A673 (cell line): ENCODE data around the gene INMT. TPM values are rescaled to one million over a fixed set of nuclear protein-coding genes. Genes with fewer than 3 reads are reported as not detected.

Experiments used
- BruUV-seq: library from RNA; stranded (reverse); fragments of 400-500 nt; replicated peaks from 2 replicates; lab custom pipeline; 2021; lab: Mats Ljungman, UMichigan
- CTCF ChIA-PET: fragments of 300-600 bp; sonication (Branson Sonifier 250); formaldehyde crosslinking; loops from one replicate; lab custom pipeline; 2022; ENCODE audit warnings: antibody characterized with exemption; lab: Charles Lee
- POLR2A ChIA-PET: fragments of 300-600 bp; sonication (Branson Sonifier 250); formaldehyde crosslinking; loops from one replicate; lab custom pipeline; 2022; ENCODE audit warnings: antibody characterized with exemption; ENCODE audit not compliant: low non-redundant PET; lab: Charles Lee
- DNase-seq: peaks from one replicate; pipeline ENCODE4 v3.0.0-alpha.2; 2015; ENCODE audit warnings: low spot score
- H3K27ac ChIP-seq: fragments of 200-600 bp; sonication (generic); 2 replicates; pipeline ENCODE4 v1.5.1; 2016; ENCODE audit warnings: mixed run types, low read depth, mild to moderate bottlenecking, mixed read lengths, antibody characterized with exemption, low read length; ENCODE audit not compliant: poor library complexity, severe bottlenecking
- H3K27me3 ChIP-seq: fragments of 200-600 bp; sonication (generic); replicated peaks from 2 replicates; pipeline ENCODE4 v1.6.1; 2017; ENCODE audit warnings: mixed run types, low read depth, mild to moderate bottlenecking, mixed read lengths, antibody characterized with exemption, low read length; ENCODE audit not compliant: insufficient read depth, poor library complexity
- H3K36me3 ChIP-seq: fragments of 200-600 bp; sonication (generic); 2 replicates; pipeline ENCODE4 v1.6.1; 2016; ENCODE audit warnings: mixed run types, mild to moderate bottlenecking, mixed read lengths, antibody characterized with exemption, low read length; ENCODE audit not compliant: insufficient read depth, poor library complexity, severe bottlenecking
- H3K4me1 ChIP-seq: fragments of 200-600 bp; sonication (generic); 2 replicates; pipeline ENCODE4 v1.6.1; 2017; ENCODE audit warnings: mixed run types, mild to moderate bottlenecking, mixed read lengths, antibody characterized with exemption, low read length; ENCODE audit not compliant: insufficient read depth, poor library complexity, severe bottlenecking
- H3K4me3 ChIP-seq: fragments of 200-600 bp; sonication (generic); 2 replicates; pipeline ENCODE4 v1.5.1; 2016; ENCODE audit warnings: low read depth, mixed run types, mild to moderate bottlenecking, mixed read lengths, low read length; ENCODE audit not compliant: poor library complexity, severe bottlenecking
- H3K9me3 ChIP-seq: fragments of 200-600 bp; sonication (generic); 2 replicates; pipeline ENCODE4 v1.6.1; 2016; ENCODE audit warnings: mixed run types, low read depth, mild to moderate bottlenecking, mixed read lengths, antibody characterized with exemption, low read length; ENCODE audit not compliant: poor library complexity, severe bottlenecking
- EZH2 ChIP-seq: fragments of 200-600 bp; sonication (generic); IDR thresholded peaks from 2 replicates; pipeline ENCODE4 v1.6.1; 2017; ENCODE audit warnings: borderline replicate concordance, low read depth, mild to moderate bottlenecking, mixed read lengths, antibody characterized with exemption, low read length; ENCODE audit not compliant: poor library complexity, severe bottlenecking
- intact Hi-C: fragments of 100-400 bp; cut with micrococcal nuclease; formaldehyde crosslinking; loops from one replicate; pipeline ENCODE4 v1.10.0; 2022; ENCODE audit not compliant: unreplicated experiment
- total RNA-seq: library from RNA; stranded (reverse); gene quantifications from 2 replicates; pipeline ENCODE4 v1.2.3, GENCODE V29; 2021
- TF ChIP-seq, protein P1 (sequence below): fragments of 300-800, 200-600 bp; sonication (generic); conservative IDR thresholded peaks from 2 replicates; pipeline ENCODE4 v1.5.1; 2017; ENCODE audit warnings: low read depth, mild to moderate bottlenecking, antibody characterized with exemption, low read length, moderate library complexity, mixed read lengths

The INMT gene
- total RNA-seq, 1 experiment from 2014 or later, result 0.17 TPM

DNA sequence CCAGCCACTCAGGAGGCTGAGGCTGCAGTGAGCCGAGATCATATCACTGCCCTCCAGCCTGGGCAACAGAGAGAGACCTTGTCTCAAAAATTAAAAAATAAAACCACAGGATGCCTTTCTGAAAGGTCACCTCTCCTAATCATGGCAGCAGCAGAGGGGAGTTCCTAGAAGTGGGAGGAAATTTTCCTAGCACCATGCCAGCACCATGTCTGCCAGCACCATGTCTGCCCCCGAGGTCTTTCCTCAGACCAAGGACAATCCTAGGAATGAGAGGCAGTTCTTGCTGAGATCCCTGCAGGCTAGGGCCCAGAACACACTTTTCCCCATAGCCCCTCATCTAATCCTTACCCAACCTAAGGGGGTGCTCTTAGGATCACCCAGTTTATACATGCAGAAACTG is 22.3 kb upstream of the INMT start:
- Histone ChIP-seq H3K4me1 (no peaks in the 10 kb centered on the region), H3K27me3 (peaks cover 13% of the 10 kb centered on the region), H3K27ac (no peak overlapping the region), H3K9me3 (no peaks in the 10 kb centered on the region), H3K4me3 (no peak overlapping the region), H3K36me3 (no peaks in the 10 kb centered on the region)
- ChIA-PET CTCF (no interaction called here), POLR2A (no interaction called here)
- no peak for DNase-seq
- TF ChIP-seq EZH2, result no peak
- TF ChIP-seq, protein P1, sequence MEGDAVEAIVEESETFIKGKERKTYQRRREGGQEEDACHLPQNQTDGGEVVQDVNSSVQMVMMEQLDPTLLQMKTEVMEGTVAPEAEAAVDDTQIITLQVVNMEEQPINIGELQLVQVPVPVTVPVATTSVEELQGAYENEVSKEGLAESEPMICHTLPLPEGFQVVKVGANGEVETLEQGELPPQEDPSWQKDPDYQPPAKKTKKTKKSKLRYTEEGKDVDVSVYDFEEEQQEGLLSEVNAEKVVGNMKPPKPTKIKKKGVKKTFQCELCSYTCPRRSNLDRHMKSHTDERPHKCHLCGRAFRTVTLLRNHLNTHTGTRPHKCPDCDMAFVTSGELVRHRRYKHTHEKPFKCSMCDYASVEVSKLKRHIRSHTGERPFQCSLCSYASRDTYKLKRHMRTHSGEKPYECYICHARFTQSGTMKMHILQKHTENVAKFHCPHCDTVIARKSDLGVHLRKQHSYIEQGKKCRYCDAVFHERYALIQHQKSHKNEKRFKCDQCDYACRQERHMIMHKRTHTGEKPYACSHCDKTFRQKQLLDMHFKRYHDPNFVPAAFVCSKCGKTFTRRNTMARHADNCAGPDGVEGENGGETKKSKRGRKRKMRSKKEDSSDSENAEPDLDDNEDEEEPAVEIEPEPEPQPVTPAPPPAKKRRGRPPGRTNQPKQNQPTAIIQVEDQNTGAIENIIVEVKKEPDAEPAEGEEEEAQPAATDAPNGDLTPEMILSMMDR, result no peak
- intact Hi-C loops, result no loop called here
- BruUV-seq, result no TSS peak

DNA sequence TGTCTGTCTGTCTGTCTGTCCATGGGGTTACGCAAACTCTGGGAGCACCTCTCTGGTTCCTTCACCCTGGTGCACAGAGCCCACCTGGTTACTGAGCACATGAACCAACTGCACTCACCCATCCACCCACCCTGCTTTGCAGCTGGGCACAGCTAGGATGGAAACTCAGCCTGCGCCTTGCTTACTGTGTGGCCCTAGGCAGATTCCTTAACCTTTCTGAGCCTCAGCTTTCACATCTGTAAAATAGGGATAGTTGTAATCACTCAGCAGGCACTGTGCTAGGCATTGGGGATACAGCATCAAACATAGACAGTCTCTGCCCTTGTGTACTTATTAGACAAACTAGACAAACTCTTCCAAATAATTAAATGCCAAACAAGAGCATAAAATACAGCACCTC is 21.8 kb upstream of the INMT start:
- no peak overlapping the region for H3K27ac ChIP-seq
- no TSS peak for BruUV-seq
- ChIA-PET POLR2A (no interaction called here), CTCF (no interaction called here)
- peaks cover 8% of the 10 kb centered on the region for H3K27me3 ChIP-seq
- no peak overlapping the region for H3K4me3 ChIP-seq
- no peak for TF ChIP-seq EZH2
- TF ChIP-seq, protein P1, result no peak
- no peaks in the 10 kb centered on the region for H3K9me3 ChIP-seq
- H3K4me1 ChIP-seq, result no peaks in the 10 kb centered on the region
- no peaks in the 10 kb centered on the region for H3K36me3 ChIP-seq
- intact Hi-C loops, result no loop called here
- DNase-seq, result no peak

DNA sequence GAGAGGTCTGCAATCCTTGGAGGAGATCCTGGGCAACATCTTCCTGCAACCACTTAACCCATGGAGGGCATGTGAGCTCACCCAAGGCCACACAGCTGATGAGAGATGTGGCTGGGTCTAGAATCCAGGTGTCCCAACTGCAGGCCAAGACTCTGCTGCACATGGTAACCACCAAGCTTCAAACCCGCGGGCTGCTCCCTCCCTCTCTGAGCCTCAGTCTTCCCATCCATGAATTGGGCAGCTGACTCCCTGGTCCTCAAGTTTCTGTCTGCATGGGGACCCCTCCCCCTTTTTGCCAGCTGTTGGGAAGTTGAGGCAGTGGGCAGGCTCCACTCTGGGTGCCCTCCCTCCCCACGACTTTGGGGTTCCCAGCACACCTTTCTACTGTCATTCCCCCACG is 20.9 kb upstream of the INMT start:
- Histone ChIP-seq H3K4me3 (no peak overlapping the region), H3K27ac (no peak overlapping the region), H3K36me3 (no peaks in the 10 kb centered on the region), H3K27me3 (peaks cover 7% of the 10 kb centered on the region), H3K9me3 (no peaks in the 10 kb centered on the region), H3K4me1 (no peaks in the 10 kb centered on the region)
- POLR2A ChIA-PET, result no interaction called here
- CTCF ChIA-PET, result no interaction called here
- intact Hi-C loops, result no loop called here
- no peak for TF ChIP-seq EZH2
- TF ChIP-seq, protein P1, result no peak
- no peak for DNase-seq
- BruUV-seq, result no TSS peak
